CD4-positive, alpha-beta T cell treated with Interleukin-10 for 1 hour (primary cell): ENCODE measurements around the gene CSH2.
"Not testable (repeated sequence)": the region's sequence is repeated elsewhere in the genome, so short reads cannot be mapped to it uniquely, and the experiment has no call there.

Source experiments
- DNase-seq: peaks from one replicate; pipeline ENCODE4 v3.0.0-alpha.2; 2020

The CSH2 gene

DNA sequence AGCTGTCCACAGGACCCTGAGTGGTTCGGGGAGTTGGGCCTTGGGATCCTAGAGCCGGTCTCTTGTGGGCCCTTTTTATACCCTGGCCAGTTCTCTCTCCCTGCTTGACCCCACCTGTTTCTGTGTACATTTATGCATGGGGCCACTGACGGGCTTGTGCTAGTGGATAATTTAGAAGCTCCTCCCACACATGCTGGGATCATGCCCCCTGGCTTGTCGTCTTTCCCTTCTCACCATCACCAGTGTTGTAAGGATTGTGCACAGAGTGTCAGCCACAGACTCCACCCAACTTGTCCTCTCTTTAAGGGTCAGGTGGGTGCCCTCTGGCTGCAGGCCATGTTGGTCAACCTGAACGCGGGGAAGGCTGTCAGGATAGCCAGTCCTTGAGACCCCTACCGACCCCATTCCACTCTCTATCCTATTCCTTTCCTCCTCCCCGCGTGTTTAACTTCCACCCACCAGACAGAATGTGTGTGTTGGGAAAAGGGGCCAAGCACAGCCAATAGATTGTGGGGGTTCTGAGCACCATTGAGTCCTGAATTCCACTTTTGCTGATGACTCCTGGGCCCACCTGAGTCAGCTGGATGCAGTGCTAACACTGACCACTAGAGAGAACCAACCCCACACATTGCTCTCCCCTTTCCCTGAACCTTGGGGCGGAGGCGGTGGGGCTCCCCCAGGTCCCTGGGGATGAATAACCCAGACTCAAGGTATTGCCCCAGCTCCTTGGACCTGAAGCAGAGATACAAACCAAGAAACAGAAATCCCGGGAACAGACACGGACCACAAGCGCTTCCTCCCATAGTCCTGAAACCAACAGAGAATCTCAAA, 23.3 kb upstream of the CSH2 start, which contains the start of gene CSH1:
Gene CSH1, minus strand, starts transcription at position 51 of the 831 bp plus-strand sequence. CDS start 63 bp downstream, outside the sequence.
- not testable (repeated sequence) for DNase-seq

DNA sequence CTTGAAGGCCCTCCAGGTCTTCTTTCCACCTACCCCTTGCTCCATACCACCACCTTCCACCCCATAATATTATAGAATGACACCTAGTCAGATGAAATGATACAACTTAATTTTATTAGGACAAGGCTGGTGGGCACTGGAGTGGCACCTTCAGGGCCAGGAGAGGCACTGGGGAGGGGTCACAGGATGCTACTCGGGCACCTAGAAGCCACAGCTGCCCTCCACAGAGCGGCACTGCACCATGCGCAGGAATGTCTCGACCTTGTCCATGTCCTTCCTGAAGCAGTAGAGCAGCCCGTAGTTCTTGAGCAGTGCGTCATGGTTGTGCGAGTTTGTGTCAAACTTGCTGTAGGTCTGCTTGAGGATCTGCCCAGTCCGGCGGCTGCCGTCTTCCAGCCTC, 21.3 kb upstream of the CSH2 start:
- DNase-seq = not testable (repeated sequence)

DNA sequence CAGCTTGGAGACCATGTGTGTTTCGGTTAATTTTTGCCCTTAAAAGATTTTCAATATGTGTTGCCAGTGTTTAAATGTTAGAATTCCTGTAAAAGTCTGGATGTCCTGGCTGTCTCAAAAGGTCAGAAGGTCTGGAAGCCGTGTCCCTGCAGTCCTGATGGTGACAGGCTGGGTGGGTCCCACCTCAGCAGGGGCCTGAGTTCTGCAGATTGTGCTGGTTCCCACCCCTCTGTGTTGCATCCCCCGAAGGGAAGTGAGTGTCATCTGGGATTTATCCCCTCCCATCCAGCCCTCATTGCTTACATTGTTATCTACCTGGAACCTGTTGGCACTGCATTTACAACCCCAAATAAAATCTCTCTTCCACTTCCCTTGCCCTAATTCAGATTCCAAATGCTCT, 20.5 kb upstream of the CSH2 start:
- DNase-seq = not testable (repeated sequence)

DNA sequence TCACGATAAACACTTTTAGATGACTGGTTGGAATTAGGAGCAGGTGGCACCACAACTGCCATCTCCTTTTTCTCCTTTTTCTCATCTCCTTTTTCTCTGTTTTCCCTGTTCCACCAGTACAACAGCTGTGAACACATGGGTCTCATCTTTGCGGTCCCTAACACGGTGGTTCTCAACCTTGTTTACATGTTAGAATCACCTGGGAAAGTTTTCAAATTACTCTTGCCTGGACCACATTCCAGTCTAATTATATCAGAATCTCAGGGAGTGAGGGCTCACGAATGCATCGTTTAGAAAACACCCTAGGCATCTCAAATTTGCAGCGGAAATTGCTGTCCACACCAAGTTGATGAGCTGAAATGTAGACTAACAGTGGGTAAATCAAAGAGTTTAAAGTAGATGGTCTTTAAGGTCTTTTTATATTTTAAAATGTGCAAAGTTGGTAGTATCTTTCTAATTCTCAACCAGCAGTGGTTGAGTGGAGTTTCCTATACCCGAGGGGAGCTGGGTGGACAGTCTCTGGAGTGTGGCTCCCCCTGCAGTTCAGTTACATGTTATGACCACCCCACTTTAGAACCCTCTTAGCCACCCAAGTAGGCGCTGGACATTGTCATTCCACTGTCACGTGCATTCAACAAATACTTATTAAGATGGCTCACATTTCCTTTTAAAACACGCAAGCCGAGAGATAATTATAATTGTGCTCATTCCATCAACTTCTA, 19.0 kb upstream of the CSH2 start:
- DNase-seq = not testable (repeated sequence)

DNA sequence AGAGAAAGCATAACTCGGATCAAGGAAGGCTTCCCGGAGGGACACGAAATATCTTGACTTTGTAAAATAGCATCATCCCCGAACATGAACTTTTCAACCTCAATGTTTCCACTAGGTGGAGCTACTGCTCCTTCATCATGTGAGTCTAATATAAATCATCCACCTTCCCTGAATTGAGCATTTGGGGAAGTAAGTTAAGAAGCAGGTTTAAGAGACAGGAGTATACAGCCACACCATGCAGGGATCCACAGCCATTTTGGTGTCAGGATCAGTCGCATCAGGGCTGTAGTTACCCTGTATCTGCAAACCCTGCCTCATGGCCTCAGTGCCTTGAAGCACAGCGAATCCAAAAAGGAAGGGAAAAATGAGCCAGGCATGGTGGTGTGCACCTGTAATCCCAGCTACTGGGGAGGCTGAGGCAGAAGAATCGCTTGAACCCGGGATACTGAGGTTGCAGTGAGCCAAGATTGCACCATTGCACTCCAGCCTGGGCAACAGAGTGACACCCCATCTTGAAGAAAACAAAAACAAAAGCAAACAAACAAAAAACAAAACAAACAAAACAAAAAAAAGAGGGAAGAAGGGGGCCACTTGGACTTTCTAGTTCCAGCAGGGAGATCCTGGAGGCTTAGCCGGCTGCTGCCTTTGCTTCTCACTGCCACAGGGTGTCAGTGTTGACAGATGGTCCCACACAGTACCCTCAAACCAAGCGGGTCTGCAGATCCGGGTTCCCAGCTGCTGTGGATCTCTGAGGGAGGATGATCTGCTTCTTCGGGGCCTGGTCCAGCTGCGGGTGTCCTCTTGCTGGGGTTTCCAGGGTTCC, 15.8 kb upstream of the CSH2 start:
- peak; percentile 41 for DNase-seq

DNA sequence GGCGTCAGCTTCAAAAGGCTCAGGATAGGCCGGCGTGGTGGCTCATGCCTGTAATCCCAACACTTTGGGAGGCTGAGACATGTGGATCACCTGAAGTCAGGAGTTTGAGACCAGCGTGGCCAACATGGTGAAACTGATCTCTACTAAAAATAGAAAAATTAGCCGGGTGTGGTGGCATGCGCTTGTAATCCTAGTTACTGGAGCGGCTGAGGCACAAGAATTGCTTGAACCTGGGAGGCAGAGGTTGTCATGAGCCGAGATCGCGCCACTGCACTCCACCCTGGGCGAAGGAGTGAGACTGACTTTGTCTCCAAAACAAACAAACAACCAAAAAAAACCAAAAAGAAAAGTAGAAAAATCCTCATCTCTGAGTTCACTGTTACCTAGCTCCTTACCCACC, 11.6 kb upstream of the CSH2 start:
- DNase-seq = not testable (repeated sequence)

DNA sequence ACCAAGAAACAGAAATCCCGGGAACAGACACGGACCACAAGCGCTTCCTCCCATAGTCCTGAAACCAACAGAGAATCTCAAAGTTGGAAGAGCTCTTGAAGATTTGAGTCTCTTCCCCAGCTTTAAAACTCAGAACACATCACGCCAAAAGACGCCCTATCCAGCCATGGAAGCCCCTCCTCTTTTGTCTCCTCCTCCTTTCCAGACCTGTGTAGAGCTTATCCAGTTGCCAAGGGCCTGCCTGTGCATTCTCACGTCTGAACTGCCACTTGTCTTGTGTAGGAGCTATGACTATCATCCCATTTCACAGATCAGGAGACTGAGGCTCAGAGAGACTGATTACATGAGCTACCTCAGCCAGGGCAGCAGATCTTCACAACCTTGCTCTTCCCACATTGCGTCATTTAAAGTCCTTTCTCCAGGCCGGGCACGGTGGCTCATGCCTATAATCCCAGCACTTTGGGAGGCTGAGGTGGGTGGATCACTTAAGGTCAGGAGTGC, 9.2 kb upstream of the CSH2 start:
- not testable (repeated sequence) for DNase-seq

DNA sequence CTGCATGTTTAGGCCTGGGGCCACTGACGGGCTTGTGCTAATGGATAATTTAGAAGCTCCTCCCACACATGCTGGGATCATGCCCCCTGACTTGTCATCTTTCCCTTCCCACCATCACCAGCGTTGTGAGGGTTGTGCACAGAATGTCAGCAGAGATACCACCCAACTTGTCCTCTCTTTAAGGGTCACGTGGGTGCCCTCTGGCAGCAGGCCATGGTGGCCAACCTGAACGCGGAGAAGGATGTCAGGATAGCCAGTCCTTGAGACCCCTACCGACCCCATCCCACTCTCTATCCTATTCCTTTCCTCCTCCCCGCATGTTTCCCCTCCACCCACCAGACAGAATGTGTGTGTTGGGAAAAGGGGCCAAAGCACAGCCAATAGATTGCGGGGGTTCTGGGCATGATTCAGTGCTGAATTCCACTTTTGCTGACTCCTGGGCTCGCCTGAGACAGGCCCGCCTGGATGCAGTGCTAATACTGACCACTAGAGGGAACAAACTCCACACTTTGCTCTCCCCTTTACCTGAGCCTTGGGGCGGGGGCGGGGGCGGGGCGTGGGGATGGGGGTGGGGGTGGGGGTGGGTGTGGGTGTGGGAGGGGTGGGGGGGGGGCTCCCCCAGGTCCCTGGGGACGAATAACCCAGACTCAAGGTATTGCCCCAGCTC, 8.6 kb upstream of the CSH2 start, which contains the start of gene GH2:
Gene GH2, minus strand, starts transcription at position 10 of the 667 bp plus-strand sequence. CDS start 143 bp downstream, outside the sequence.
- peak; percentile 74 for DNase-seq

DNA sequence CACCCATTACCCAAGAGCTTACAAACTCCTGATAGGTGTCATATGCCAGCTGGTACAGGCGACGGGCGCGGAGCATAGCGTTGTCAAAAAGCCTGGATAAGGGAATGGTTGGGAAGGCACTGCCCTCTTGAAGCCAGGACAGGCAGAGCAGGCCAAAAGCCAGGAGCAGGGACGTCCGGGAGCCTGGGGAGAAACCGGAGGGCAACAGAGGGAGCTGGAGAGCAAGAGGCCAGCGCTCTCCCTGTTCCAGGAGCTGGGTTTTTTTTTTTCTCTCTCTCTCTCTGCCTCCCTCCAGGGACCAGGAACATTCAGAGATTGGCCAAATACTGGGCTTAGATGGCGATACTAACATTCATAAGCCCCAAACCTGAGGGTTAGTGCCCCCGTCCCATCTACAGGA, 7.9 kb upstream of the CSH2 start:
- not testable (repeated sequence) for DNase-seq

DNA sequence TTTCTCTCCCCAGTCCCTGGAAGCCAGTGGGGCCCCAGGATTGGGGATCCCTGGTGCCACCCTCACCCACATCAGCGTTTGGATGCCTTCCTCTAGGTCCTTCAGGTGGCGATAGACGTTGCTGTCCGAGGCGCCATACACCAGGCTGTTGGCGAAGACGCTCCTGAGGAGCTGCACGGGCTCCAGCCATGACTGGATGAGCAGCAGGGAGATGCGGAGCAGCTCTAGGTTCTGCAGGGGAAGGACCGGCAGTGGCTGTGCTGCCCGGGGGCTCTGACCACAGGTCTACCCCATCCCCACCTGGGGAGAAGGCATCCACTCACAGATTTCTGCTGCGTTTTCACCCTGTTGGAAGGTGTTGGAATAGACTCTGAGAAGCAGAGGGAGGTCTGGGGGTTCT, 7.2 kb upstream of the CSH2 start:
- DNase-seq = no peak

DNA sequence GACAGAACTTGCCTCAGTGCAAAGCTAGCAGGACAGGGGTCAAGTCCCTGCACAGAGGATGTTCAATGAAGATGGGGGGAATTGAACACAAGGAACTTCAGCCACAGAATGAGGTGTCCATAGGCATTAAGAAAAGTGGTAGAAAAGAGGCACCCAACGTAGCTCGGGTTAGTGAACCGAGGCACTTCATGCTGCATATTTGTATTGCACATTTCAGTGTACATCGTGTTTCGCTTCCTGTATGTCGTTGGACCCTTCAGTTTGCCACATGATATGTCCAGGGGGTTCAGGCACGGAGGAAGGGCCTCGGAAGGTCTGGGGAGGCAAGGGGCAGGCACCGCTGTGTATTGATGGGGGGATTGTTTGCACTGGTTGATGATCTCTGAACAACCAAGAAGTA, 4.9 kb upstream of the CSH2 start:
- DNase-seq = not testable (repeated sequence)

DNA sequence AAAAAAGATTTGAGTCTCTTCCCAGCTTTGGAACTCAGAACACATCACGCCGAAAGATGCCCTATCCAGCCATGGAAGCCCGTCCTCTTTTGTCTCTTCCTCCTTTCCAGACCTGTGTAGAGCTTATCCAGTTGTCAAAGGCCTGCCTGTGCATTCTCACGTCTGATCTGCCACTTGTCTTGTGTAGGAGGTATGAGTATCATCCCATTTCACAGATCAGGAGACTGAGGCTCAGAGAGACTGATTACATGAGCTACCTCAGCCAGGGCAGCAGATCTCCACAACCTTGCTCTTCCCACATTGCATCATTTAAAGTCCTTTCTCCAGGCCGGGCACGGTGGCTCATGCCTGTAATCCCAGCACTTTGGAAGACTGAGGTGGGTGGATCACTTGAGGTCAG, 1.2 kb upstream of the CSH2 start:
- DNase-seq = not testable (repeated sequence)

DNA sequence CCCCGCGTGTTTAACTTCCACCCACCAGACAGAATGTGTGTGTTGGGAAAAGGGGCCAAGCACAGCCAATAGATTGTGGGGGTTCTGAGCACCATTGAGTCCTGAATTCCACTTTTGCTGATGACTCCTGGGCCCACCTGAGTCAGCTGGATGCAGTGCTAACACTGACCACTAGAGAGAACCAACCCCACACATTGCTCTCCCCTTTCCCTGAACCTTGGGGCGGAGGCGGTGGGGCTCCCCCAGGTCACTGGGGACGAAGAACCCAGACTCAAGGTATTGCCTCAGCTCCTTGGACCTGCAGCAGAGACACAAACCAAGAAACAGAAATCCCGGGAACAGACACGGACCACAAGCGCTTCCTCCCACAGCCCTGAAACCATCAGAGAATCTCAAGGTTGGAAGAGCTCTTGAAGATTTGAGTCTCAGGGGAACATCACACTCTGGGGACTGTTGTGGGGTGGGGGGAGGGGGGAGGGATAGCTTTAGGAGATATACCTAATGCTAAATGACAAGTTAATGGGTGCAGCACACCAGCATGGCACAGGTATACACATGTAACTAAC, 667 bp upstream of the CSH2 start:
- DNase-seq = not testable (repeated sequence)

DNA sequence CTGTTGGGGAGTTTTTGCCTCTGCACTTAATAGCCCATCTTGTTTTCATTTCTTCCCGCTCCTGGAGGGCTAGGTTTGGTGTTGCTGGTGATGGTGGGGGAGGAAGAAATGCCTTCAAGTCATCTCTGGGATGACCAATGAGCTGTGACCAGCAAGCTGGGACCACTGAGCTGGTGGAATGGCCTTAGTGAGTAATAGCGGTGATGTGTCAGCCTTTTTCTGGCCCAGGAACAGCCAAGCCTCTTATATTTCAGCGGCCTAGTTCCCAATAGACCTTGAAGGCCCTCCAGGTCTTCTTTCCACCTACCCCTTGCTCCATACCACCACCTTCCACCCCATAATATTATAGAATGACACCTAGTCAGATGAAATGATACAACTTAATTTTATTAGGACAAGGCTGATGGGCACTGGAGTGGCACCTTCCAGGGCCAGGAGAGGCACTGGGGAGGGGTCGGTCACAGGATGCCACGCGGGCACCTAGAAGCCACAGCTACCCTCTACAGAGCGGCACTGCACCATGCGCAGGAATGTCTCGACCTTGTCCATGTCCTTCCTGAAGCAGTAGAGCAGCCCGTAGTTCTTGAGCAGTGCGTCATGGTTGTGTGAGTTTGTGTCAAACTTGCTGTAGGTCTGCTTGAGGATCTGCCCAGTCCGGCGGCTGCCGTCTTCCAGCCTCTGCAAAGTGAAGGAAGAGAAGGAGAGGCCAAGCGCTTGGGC, 1.7 kb downstream of the CSH2 start:
- DNase-seq = not testable (repeated sequence)

DNA sequence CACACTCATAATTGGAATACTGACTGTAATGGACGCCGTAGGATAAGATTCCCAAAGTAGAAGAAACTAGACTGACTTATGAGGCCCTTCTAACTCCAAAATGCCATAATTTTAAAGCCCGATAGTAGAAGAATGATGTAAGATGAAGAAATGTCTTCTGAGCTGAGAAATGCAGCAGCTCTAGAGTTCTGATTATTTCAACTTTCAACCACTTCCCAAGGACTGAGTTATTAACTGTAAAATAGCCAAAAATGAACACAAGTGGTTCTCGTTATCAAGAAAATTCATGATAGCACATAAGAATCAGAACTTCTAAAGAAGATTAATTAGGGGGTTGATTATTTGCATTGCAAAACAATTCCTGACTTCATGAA, 3.2 kb downstream of the CSH2 start:
- not testable (repeated sequence) for DNase-seq

DNA sequence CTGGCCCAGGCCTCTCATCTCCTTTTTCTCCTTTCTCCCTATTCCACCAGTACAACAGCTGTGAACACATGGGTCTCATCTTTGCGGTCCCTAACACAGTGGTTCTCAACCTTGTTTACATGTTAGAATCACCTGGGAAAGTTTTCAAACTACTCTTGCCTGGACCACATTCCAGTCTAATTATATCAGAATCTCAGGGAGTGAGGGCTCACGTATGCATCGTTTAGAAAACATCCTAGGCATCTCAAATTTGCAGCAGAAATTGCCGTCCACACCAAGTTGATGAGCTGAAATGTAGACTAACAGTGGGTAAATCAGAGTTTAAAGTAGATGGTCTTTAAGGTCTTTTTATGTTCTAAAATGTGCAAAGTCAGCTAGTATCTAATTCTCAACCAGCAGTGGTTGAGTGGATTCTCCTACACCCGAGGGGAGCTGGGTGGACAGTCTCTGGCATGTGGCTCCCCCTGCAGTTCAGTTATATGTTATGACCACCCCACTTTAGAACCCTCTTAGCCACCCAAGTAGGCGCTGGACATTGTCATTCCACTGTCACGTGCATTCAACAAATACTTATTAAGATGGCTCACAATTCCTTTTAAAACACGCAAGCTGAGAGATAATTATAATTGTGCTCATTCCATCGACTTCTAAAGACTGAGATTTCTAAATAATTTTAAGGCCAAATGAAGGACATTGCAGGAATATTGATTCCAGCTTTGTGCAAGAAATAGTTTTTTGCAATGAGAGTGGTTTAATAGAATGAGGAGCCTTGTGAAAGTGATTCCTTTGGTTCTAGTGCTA, 3.8 kb downstream of the CSH2 start:
- not testable (repeated sequence) for DNase-seq

DNA sequence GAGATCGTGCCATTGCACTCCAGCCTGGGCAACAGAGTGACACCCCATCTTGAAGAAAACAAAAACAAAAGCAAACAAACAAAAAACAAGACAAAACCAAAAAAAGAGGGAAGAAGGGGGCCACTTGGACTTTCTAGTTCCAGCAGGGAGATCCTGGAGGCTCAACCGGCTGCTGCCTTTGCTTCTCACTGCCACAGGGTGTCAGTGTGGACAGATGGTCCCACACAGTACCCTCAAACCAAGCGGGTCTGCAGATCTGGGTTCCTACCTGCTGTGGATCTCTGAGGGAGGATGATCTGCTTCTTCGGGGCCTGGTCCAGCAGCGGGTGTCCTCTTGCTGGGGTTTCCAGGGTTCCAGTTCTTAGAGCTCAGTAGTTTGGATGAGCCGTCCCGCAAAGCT, 6.9 kb downstream of the CSH2 start:
- not testable (repeated sequence) for DNase-seq

DNA sequence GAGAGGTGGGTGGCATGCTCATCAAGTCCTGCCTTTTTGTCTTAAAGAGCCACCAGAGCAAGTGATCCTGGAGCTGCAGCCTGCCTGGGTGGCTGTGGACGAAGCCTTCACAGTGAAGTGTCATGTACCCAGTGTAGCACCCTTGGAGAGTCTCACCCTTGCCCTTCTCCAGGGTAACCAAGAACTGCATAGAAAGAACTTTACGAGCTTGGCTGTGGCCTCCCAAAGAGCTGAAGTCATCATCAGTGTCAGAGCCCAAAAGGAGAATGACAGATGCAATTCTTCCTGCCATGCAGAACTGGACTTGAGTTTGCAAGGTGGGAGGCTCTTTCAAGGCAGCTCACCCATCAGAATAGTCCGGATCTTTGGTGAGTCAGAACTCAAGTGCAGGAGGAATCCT, 14.2 kb downstream of the CSH2 start:
- no peak for DNase-seq

DNA sequence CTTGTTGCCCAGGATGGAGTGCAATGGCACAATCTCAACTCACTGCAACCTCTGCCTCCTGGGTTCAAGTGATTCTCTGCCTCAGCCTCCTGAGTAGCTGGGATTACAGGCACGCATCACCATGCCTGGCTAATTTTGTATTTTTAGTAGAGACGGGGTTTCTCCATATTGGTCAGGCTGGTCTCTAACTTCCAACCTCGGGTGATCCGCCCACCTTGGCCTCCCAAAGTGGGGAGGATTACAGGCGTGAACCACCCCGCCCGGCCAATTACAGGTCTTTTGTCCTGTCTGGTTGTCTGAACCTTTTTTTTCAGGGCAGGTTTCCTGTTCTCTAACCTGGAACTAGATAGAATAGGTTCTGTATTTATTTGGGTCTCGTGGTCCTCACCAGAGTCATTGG, 17.1 kb downstream of the CSH2 start:
- not testable (repeated sequence) for DNase-seq

DNA sequence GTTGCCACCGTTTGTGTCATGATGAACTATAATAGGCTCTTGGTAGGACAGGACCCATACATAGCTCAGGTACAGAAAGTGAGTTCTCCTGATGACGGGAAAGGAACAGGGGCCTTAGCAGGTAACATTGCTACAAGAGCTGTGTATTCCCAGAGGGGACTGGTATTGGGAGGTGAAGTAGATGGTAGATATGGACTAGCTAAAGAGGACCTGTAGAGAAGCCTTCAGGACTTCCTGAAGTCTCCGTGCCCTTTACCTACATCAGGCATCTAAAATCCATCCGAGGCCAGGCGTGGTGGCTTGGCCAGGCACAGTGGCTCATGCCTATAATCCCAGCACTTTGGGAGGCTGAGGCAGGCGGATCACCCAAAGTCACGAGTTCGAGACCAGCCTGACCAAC, 18.3 kb downstream of the CSH2 start:
- DNase-seq = no peak
